ENCODE results near the gene CAMSAP2.

CAMSAP2 gene

GRCh38 chr1:200883118-200883517 is 144.4 kb downstream of the CAMSAP2 start:
- Histone ChIP-seq H3K27me3 (ENCODE audit: insufficient read depth, low read length, poor library complexity, severe bottlenecking) (no peaks in the 10 kb centered on the region), H3K9me3 (ENCODE audit: insufficient read depth, low read depth, low read length) (no peaks in the 10 kb centered on the region), H3K9ac (ENCODE audit: low read depth, low read length, poor library complexity, severe bottlenecking) (peak overlapping the region; percentile 59), H4K20me1 (ENCODE audit: insufficient read depth, low read length, poor library complexity, severe bottlenecking) (no peaks in the 10 kb centered on the region), H3F3A (ENCODE audit: low read depth) (peaks cover 18% of the 10 kb centered on the region), H3K4me1 (ENCODE audit: insufficient read depth, low read length, poor library complexity, severe bottlenecking) (peaks cover 79% of the 10 kb centered on the region), H2AFZ (ENCODE audit: low read length) (no peak overlapping the region), H3K4me3 (ENCODE audit: low read length, poor library complexity, severe bottlenecking) (no peak overlapping the region), H3K9me2 (replicated peaks; ENCODE audit: low read depth, low read length) (no peaks in the 10 kb centered on the region), H3K36me3 (ENCODE audit: insufficient read depth, low read length) (no peaks in the 10 kb centered on the region), H3K4me2 (ENCODE audit: low read depth, low read length, poor library complexity, severe bottlenecking) (peak overlapping the region; percentile 72), H3K79me2 (ENCODE audit: insufficient read depth, low read length) (peaks cover 40% of the 10 kb centered on the region)
- TF ChIP-seq CTCF (conservative IDR thresholded peaks at IDR 0.05; ENCODE audit: low read length) = no peak
- TF ChIP-seq EZH2phosphoT487 (IDR thresholded peaks at IDR 0.05; ENCODE audit: borderline replicate concordance) = no peak

DNA sequence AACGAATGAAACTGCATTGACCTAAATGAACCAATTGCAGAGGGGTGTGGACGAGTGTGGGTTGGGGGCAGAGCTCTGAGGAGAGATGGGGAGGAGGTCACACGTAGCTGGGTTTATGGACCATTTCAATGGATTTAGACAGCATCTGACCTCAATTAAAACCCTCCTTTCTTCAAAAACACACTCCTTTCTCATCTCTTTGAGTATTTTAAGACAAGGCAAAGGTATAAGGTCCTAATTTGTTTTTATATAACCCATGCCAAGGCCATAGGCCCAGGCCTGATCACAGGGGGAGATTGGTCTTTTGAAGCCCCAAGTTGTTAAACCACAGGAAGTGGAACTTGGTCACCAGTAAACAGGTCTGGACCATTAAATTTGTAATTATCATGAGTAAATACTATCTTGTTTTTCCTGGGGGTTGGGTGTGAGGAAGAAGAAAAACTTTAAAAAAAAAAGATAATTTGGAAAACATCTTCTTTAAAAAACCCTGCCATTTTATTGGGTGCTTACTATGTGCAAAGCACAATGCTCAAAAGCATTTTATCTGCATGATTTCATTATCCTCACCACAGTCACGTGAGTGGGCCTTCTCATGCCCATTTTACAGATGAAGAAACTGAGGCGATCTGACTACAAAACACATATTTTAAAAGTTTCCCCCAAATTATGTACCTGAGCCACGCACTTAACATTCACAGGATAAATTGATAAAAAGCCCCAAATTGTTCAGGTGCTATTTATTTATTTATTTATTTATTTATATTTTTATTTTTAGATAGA is 147.1 kb downstream of the CAMSAP2 start:
- Histone ChIP-seq H3K9ac (ENCODE audit: low read depth, low read length, poor library complexity, severe bottlenecking) (peak overlapping the region; percentile 59), H4K20me1 (ENCODE audit: insufficient read depth, low read length, poor library complexity, severe bottlenecking) (no peaks in the 10 kb centered on the region), H3K4me3 (ENCODE audit: low read length, poor library complexity, severe bottlenecking) (peak overlapping the region; percentile 59), H3K36me3 (ENCODE audit: insufficient read depth, low read length) (no peaks in the 10 kb centered on the region), H3K9me2 (replicated peaks; ENCODE audit: low read depth, low read length) (no peaks in the 10 kb centered on the region), H3K4me1 (ENCODE audit: insufficient read depth, low read length, poor library complexity, severe bottlenecking) (peaks cover 83% of the 10 kb centered on the region), H3K4me2 (ENCODE audit: low read depth, low read length, poor library complexity, severe bottlenecking) (peak overlapping the region; percentile 72), H3K79me2 (ENCODE audit: insufficient read depth, low read length) (peaks cover 37% of the 10 kb centered on the region), H2AFZ (ENCODE audit: low read length) (peak overlapping the region; percentile 8; the same call in 1 of the 2 replicates), H3K9me3 (ENCODE audit: insufficient read depth, low read depth, low read length) (no peaks in the 10 kb centered on the region), H3F3A (ENCODE audit: low read depth) (peaks cover 18% of the 10 kb centered on the region), H3K27me3 (ENCODE audit: insufficient read depth, low read length, poor library complexity, severe bottlenecking) (no peaks in the 10 kb centered on the region)
- TF ChIP-seq EZH2phosphoT487 (IDR thresholded peaks at IDR 0.05; ENCODE audit: borderline replicate concordance) (no peak), CTCF (conservative IDR thresholded peaks at IDR 0.05; ENCODE audit: low read length) (no peak)

DNA sequence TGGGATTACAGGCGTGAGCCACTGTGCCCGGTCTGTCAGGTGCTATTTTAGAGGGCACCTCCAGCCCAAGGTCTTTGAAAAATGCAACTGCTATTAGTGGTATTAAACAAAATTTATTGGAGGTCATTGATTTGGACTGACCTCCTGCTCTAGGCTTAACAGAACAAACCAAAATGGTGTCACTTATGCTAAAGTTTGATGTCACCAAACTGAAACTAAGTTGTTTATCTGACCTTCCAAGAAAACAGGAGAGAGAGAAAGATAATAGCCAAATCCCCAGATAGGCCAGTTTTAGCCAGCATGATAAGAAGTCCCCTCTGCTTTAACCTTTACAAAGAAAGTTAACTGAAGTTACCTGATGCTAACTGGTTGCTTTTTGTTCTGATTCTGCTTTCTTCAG is 147.9 kb downstream of the CAMSAP2 start:
- H2AFZ ChIP-seq (ENCODE audit: low read length) = no peak overlapping the region
- H3K4me1 ChIP-seq (ENCODE audit: insufficient read depth, low read length, poor library complexity, severe bottlenecking) = peaks cover 76% of the 10 kb centered on the region
- peaks cover 18% of the 10 kb centered on the region for H3F3A ChIP-seq (ENCODE audit: low read depth)
- TF ChIP-seq EZH2phosphoT487 (IDR thresholded peaks at IDR 0.05; ENCODE audit: borderline replicate concordance) = no peak
- no peak for TF ChIP-seq CTCF (conservative IDR thresholded peaks at IDR 0.05; ENCODE audit: low read length)
- no peaks in the 10 kb centered on the region for H3K36me3 ChIP-seq (ENCODE audit: insufficient read depth, low read length)
- H3K27me3 ChIP-seq (ENCODE audit: insufficient read depth, low read length, poor library complexity, severe bottlenecking) = no peaks in the 10 kb centered on the region
- H3K4me3 ChIP-seq (ENCODE audit: low read length, poor library complexity, severe bottlenecking) = peak overlapping the region; percentile 80
- H4K20me1 ChIP-seq (ENCODE audit: insufficient read depth, low read length, poor library complexity, severe bottlenecking) = no peaks in the 10 kb centered on the region
- H3K9ac ChIP-seq (ENCODE audit: low read depth, low read length, poor library complexity, severe bottlenecking) = peak overlapping the region; percentile 94
- peaks cover 37% of the 10 kb centered on the region for H3K79me2 ChIP-seq (ENCODE audit: insufficient read depth, low read length)
- peak overlapping the region; percentile 95 for H3K4me2 ChIP-seq (ENCODE audit: low read depth, low read length, poor library complexity, severe bottlenecking)
- H3K9me3 ChIP-seq (ENCODE audit: insufficient read depth, low read depth, low read length) = no peaks in the 10 kb centered on the region
- H3K9me2 ChIP-seq (replicated peaks; ENCODE audit: low read depth, low read length) = no peaks in the 10 kb centered on the region

All from Loucy (cell line).